GM12873 (cell line): Measurements from ENCODE around the gene ABL1.

Experiments used
- TF ChIP-seq, protein P1 (sequence below): IDR thresholded peaks from 2 replicates; pipeline ENCODE4 v1.5.1; 2012; ENCODE audit warnings: low read depth, mild to moderate bottlenecking, moderate library complexity, low read length, control low read depth; ENCODE audit not compliant: insufficient read depth; ENCODE audit errors: missing control alignments

Gene ABL1

DNA sequence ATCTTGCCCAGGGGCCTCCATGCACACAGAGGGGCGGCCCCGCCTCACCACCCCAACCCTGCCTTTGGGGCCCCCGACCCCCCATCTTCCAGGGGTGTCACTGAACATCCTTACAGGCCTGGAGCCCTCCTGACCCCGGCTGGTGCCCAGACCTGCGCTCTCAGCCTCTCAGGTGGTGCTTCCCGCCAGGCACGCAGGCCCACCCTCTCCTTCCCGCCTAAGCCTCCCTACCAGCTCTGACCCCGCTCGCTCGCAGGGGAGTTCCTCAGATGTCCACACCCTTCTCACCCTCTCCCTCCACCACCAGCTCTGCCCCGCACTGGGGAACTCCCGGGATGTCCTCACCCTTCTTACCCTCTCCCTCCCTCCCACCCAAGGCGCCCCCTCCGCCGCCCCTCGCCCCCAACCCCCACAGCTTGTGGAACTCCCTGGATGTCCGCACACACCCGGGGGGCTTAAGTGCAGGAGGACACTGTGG, 73.9 kb downstream of the ABL1 start:
- TF ChIP-seq, protein P1, sequence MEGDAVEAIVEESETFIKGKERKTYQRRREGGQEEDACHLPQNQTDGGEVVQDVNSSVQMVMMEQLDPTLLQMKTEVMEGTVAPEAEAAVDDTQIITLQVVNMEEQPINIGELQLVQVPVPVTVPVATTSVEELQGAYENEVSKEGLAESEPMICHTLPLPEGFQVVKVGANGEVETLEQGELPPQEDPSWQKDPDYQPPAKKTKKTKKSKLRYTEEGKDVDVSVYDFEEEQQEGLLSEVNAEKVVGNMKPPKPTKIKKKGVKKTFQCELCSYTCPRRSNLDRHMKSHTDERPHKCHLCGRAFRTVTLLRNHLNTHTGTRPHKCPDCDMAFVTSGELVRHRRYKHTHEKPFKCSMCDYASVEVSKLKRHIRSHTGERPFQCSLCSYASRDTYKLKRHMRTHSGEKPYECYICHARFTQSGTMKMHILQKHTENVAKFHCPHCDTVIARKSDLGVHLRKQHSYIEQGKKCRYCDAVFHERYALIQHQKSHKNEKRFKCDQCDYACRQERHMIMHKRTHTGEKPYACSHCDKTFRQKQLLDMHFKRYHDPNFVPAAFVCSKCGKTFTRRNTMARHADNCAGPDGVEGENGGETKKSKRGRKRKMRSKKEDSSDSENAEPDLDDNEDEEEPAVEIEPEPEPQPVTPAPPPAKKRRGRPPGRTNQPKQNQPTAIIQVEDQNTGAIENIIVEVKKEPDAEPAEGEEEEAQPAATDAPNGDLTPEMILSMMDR, result no peak

DNA sequence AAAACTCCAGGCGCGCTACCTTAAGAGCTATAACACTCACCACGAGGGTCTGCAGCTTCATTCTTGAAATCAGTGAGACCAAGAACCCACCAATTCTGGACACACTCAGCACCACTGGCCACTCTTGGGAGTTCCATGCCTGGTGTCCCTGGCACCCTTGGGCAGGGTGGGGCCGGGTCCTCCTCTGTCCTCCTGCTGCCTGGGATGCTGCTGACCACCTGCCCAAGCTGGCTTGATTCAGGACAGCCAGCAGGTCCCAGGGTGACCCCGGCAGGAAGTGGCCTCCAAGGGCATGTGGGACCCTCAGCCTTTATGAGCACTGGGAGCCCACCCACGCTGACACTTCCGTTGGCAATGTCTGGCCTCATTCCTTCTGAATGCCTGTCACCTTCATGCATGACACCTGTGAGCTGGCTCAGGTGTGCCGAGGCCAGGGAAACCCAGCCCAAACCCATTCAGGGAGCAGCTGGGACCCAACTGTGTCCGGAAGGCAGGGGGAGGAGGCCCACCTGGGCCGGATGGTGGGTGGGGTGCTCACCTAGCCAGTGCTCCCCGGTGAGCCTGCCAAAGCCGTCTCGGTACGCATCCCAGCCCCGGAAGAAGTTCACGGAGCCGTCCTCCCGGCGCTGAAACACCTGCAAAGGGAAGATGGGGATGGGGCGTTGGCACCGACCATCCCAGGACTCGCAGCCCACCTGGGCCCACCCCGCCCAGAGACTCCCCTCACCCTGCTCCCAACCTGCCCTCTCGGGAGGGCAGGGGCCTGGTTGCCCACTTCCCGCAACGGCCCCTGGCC, 76.4 kb downstream of the ABL1 start:
- TF ChIP-seq, protein P1, result no peak

DNA sequence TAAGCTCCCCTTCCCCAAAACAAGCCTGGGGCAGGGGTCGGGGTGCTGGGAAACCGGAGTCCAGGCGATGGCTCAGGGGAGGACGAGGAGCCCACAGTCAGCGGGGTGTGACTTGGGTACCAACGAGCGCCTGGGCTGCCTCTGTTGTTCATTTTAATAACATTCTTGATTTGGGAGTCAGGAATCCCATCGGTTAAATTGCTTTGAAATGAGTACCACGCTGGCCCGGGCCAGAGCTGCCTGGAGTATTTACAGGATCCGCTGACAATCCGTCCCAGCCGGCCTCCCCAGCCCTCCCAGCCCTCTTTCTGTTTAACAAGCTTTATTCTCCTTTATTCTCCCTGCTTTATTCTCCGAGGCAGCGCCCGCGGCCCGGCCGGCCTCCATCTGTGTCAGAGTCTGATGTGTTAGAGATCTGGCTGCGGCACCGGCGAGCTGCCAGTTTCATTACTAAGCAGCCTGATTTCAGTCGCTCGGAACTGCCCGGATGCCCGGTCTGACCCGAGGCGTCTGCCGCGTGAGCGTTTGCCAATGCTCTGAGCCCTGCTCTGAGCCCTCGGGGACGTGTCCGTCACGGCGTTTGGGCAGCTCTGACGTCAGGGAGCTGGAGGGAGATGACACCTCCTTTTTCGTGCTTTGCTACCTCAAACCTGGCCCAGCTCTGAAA, 78.0 kb downstream of the ABL1 start:
- TF ChIP-seq, protein P1, result no peak

DNA sequence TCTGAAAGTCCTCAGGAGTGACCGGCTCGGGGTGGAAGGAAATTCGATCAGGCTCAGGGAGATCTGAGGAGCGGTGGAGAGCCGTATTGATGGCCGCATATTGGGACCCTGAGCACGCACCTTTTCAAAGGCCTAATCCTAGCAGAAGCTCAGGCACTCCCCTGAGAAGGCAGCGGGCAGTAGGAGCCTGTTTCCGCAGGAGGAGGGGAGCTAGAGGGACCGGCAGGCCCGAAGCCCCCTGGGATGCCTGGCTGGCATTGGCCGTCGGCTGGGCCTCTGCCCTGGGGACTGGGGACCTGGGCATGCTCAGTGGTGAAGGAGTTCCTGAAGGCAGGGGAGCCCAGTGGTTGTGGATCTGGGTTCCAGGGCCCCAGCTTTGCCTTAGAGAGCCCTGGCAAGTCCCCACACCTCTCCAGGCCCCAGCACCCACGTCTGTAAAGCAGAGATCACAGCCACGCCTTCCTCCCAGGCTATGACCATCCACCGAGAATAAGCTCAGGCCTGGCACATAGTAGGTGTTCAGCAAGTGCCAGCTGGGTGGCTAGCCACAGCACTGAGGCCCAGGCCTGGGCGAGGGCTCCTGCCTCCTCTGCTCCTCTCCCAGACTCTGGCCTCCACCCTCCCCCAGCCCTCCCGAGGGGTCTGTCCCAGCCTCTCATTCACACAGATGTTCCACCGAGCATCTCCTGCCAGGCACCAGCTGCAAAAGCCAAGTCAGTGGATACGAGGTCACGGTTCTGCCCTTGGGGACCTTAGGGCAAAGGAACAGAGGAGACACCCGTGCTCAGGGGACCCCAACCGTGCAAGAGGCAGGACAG, 78.8 kb downstream of the ABL1 start:
- TF ChIP-seq, protein P1, result no peak

DNA sequence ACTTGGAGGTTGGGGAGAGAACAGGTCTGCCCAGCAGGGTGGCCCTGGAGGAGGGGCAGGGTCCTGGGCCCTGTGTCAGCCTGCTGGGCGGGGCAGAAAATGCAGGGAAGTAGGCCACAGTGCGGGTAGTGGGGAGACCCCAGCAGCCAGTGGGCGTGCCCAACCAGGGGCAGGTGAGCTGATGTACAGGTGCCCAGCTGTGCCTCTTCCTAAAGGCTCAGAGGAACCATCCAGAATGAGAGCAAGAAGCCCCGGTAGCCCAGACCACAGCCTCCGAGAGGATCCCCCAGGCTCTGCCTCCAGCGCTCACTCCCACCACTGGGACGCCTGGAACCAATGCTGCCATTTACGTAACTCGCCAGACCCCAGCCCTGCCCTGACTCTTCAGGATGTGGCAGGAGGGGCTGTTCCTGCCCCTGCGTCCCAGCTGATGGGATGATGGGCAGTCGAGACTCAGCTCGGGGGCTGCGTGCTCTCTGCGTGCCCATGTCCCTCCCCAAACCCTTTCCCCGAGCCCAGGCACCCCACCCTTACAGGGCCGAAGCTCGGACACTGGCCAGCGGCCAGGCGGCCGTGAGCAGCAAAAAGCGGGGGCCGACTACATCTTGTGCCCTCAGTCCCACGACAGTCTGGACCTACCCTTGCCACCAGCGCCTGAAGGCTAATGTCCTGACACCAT, 79.5 kb downstream of the ABL1 start:
- TF ChIP-seq, protein P1, result no peak

DNA sequence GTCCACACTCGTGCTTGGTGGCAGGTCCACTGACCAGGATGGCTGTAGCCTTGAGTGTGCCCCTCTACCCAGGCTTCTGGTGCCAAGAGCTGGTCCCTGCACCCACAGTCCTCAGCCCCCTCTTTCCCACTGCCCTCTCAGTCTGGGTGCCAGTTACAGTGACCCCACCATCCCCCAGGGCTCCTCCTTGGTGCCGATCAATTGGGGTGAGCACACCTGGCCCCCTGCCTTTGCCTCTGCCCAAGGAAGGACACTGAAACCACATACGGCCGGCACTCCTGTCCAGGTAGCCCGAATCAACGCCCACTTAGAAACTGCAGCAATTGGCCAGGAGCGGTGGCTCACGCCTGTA, 80.0 kb downstream of the ABL1 start:
- TF ChIP-seq, protein P1, result no peak
